Activated T-helper 9 cell treated with anti-CD3 and anti-CD28 coated beads, Interleukin-2, amount 50 U/mL, for 16 hours (primary cell): ENCODE results near the gene GRIP1.

Experiments used
- DNase-seq: peaks from one replicate; pipeline ENCODE4 v3.0.0-alpha.2; 2020; ENCODE audit warnings: low read depth

Gene GRIP1

GRCh38 chr12:66321435-66321834, 357.4 kb downstream of the GRIP1 start:
- no peak for DNase-seq

GRCh38 chr12:66320996-66321395, 357.9 kb downstream of the GRIP1 start:
- DNase-seq: no peak

- no peak for DNase-seq
Measured at GRCh38 chr12:66319266-66319954, 359.5 kb downstream of the GRIP1 start.

- DNase-seq: no peak
Measured at GRCh38 chr12:66314278-66314677, 364.6 kb downstream of the GRIP1 start.

GRCh38 chr12:66312189-66312588, 366.7 kb downstream of the GRIP1 start:
- no peak for DNase-seq

- no peak for DNase-seq
Measured at GRCh38 chr12:66309606-66310005, 369.3 kb downstream of the GRIP1 start.

GRCh38 chr12:66304296-66304900, 374.5 kb downstream of the GRIP1 start:
- DNase-seq: no peak

- DNase-seq: peak; percentile 0
Measured at GRCh38 chr12:66303316-66303804, 375.5 kb downstream of the GRIP1 start.

- no peak for DNase-seq
Measured at GRCh38 chr12:66302827-66303169, 376.1 kb downstream of the GRIP1 start.

- peak; percentile 96 for DNase-seq
Measured at GRCh38 chr12:66301944-66302826, 376.7 kb downstream of the GRIP1 start, which contains the start of gene HELB. Gene HELB (plus strand): TSS chr12:66302493. CDS start chr12:66302604, 111 bp downstream.

- no peak for DNase-seq
Measured at GRCh38 chr12:66297923-66298322, 381.0 kb downstream of the GRIP1 start.
